Left lung (tissue), 10 donors: ENCODE results near the gene KIF3B. TPM values are rescaled to one million over a fixed set of nuclear protein-coding genes. Genes with fewer than 3 reads are reported as not detected.

ENCODE experiments used
- ATAC-seq: fragments of 200-7000 bp; cut with Tn5 transposase; one replicate; pipeline ENCODE4 v1.9.1; 2020; ENCODE audit warnings: moderate library complexity
- DNase-seq, 4 donors: peaks; one replicate each; pipeline ENCODE4 v3.0.0-alpha.2; 2013 to 2020
- H3K27ac ChIP-seq, 2 donors: fragments of 200-600 bp; sonication (generic) in 1 of 2; one replicate each; pipeline versions ENCODE4 v1.5.0 to v1.8.0; 2020 to 2021
- H3K27me3 ChIP-seq, 2 donors: fragments of 200-600 bp; sonication (generic) in 1 of 2; one replicate each; pipeline versions ENCODE4 v1.5.0 to v1.8.0; 2020 to 2021
- H3K36me3 ChIP-seq, 2 donors: fragments of 200-600 bp; sonication (generic) in 1 of 2; one replicate each; pipeline versions ENCODE4 v1.5.0 to v1.8.0; 2020 to 2021
- H3K4me1 ChIP-seq, 2 donors: fragments of 200-600 bp; one replicate each; pipeline ENCODE4 v1.8.0; 2021
- H3K4me3 ChIP-seq, 2 donors: fragments of 200-600 bp; sonication (generic) in 1 of 2; one replicate each; pipeline versions ENCODE4 v1.5.0 to v1.8.0; 2020 to 2021; ENCODE audit warnings: mild to moderate bottlenecking in 1 of 2
- H3K9me3 ChIP-seq, 2 donors: fragments of 200-600 bp; sonication (generic) in 1 of 2; one replicate each; pipeline versions ENCODE4 v1.5.0 to v1.8.0; 2020 to 2021
- intact Hi-C, 2 donors: fragments of 100-400 bp; cut with DNase I; formaldehyde crosslinking; loops; one replicate each; pipeline versions ENCODE4 v1.11.2 to v1.14.2; 2022
- polyA plus RNA-seq, 6 donors: library from polyadenylated mRNA; unstranded; fragments of 120-200 nt; gene quantifications; one replicate each; pipeline ENCODE4 v1.2.1, GENCODE V29; 2013; ENCODE audit not compliant: insufficient read length in 6 of 6
- total RNA-seq, 2 donors: library from RNA; stranded (reverse); fragmentation: NEBNext Ultra II Directional; extraction: Animal tissue kit (Norgen Biotek cat#: 25700); gene quantifications; one replicate each; pipeline ENCODE4 v1.2.1, GENCODE V29; 2021
- TF ChIP-seq, protein P1 (sequence below), 2 donors: fragments of 200-600 bp; sonication (generic) in 1 of 2; IDR thresholded peaks; one replicate each; pipeline versions ENCODE4 v1.5.0 to v1.8.0; 2021; ENCODE audit warnings: antibody characterized with exemption in 2 of 2
- donor health status: DM: no; HTN: yes; CAD: no.
- donor health status: DM: no; HTN: no; CAD: no.

The KIF3B gene
- total and polyA plus RNA-seq, 8 donors, result 22.9 to 34.6 (median 27.6) TPM

- intact Hi-C loops, result no loop called here
- ATAC-seq, result peak; percentile 24
Measured at GRCh38 chr20:32332614-32333013, 55.2 kb downstream of the KIF3B start.

GRCh38 chr20:32333181-32333987 is 55.9 kb downstream of the KIF3B start:
- Histone ChIP-seq H3K9me3 (no peaks in the 10 kb centered on the region), H3K4me1 (peaks cover 16 to 58% of the 10 kb centered on the region in 2 donors), H3K27ac (peak overlapping the region; percentile 72 to 75), H3K27me3 (no peaks in the 10 kb centered on the region), H3K4me3 (no peak overlapping the region), H3K36me3 (peaks cover 0 to 29% of the 10 kb centered on the region in 2 donors)
- DNase-seq, result no peak
- no peak for ATAC-seq
- TF ChIP-seq, protein P1, sequence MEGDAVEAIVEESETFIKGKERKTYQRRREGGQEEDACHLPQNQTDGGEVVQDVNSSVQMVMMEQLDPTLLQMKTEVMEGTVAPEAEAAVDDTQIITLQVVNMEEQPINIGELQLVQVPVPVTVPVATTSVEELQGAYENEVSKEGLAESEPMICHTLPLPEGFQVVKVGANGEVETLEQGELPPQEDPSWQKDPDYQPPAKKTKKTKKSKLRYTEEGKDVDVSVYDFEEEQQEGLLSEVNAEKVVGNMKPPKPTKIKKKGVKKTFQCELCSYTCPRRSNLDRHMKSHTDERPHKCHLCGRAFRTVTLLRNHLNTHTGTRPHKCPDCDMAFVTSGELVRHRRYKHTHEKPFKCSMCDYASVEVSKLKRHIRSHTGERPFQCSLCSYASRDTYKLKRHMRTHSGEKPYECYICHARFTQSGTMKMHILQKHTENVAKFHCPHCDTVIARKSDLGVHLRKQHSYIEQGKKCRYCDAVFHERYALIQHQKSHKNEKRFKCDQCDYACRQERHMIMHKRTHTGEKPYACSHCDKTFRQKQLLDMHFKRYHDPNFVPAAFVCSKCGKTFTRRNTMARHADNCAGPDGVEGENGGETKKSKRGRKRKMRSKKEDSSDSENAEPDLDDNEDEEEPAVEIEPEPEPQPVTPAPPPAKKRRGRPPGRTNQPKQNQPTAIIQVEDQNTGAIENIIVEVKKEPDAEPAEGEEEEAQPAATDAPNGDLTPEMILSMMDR (IDR thresholded peaks at IDR 0.05), result no peak
- intact Hi-C loops, result no loop called here

More at GRCh38 chr20:32332614-32333013, 55.2 kb downstream of the KIF3B start:
- peak in 1 of 4 donors; percentile 45 for DNase-seq
- TF ChIP-seq, protein P1 (IDR thresholded peaks at IDR 0.05), result no peak
- H3K4me1 ChIP-seq, result peaks cover 12 to 53% of the 10 kb centered on the region in 2 donors
- H3K4me3 ChIP-seq, result no peak overlapping the region
- no peaks in the 10 kb centered on the region for H3K9me3 ChIP-seq
- peak overlapping the region in 1 of 2 donors; percentile 28 for H3K27ac ChIP-seq
- H3K27me3 ChIP-seq, result no peaks in the 10 kb centered on the region
- H3K36me3 ChIP-seq, result peaks cover 0 to 36% of the 10 kb centered on the region in 2 donors

DNA sequence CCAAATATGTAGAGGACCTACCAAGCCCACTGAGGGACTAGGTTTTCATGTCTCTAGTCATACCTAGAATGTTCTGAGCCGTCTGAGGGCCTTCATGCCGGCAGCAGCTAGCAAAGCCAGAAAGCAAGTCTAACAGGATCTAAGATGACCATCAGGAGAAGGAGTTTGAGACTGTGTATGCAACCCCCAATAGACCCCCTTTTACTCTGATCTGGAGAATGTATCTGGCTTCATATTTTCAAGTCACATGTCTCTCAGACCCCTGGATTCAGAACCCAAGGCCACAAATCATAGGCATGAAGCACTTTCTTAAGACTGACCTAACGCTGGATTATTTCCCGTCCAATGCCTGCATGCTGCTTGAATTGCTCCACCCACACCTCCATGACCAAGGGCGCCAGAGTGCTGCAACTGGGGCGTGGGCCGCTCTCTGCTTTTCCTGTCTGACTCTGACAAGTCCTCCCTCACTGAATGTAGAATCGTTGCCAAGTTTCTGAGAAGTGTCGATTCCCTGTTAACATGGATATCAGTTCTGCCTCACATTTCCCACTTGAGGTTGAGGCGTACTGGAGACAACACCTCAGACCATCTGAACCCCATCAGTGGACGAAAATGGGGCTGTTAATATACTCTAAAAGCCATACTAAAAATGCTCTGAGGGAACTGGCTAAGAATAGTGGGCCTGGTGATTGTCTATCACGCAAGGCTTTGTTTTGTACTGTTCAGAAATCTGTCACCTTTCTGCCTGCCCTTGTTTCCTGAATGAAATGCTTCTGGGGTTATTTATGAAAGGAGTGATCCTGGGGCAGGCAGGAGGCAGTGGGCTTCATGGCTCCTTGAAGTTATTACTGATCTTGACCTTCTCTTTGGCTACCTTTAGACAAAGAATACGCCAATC is 56.8 kb downstream of the KIF3B start:
- H3K4me3 ChIP-seq, result no peak overlapping the region
- intact Hi-C loops, result no loop called here
- H3K27ac ChIP-seq, result peak overlapping the region; percentile 72 to 75
- DNase-seq (peak in 3 of 4 donors; percentile 48 to 87 (median 84)), ATAC-seq (peak; percentile 79)
- peaks cover 0 to 29% of the 10 kb centered on the region in 2 donors for H3K36me3 ChIP-seq
- TF ChIP-seq, protein P1 (IDR thresholded peaks at IDR 0.05), result no peak
- no peaks in the 10 kb centered on the region for H3K9me3 ChIP-seq
- no peaks in the 10 kb centered on the region for H3K27me3 ChIP-seq
- peaks cover 16 to 67% of the 10 kb centered on the region in 2 donors for H3K4me1 ChIP-seq

GRCh38 chr20:32336918-32337347 is 59.5 kb downstream of the KIF3B start:
- peak; percentile 42 for ATAC-seq
- DNase-seq, result peak in 1 of 4 donors; percentile 64
- intact Hi-C loops, result no loop called here

More at GRCh38 chr20:32336918-32337347, 59.5 kb downstream of the KIF3B start:
- no peak overlapping the region for H3K4me3 ChIP-seq
- TF ChIP-seq, protein P1 (IDR thresholded peaks at IDR 0.05), result peak; percentile 39 to 46
- H3K9me3 ChIP-seq, result no peaks in the 10 kb centered on the region
- H3K4me1 ChIP-seq, result peaks cover 10 to 54% of the 10 kb centered on the region in 2 donors
- H3K27me3 ChIP-seq, result no peaks in the 10 kb centered on the region
- peaks cover 0 to 9% of the 10 kb centered on the region in 2 donors for H3K36me3 ChIP-seq
- no peak overlapping the region for H3K27ac ChIP-seq
